Measurements from ENCODE around the gene LAX1.

The LAX1 gene

DNA sequence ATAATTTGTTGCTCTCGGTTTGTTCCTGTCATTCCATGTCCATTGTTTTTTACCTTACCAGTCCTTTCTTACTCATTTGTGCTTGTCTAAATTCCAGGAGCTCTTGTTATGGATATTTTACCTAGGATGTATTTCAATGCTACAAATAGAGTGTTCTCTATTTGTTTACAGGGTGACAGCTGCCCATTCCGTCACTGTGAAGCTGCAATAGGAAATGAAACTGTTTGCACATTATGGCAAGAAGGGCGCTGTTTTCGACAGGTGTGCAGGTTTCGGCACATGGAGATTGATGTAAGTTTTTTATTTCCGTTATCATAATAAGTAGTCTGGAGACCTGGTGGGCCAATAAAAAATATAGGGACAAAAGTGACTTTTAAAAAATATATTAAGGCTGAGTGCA, 53.4 kb downstream of the LAX1 start:
- no peak for DNase-seq

DNA sequence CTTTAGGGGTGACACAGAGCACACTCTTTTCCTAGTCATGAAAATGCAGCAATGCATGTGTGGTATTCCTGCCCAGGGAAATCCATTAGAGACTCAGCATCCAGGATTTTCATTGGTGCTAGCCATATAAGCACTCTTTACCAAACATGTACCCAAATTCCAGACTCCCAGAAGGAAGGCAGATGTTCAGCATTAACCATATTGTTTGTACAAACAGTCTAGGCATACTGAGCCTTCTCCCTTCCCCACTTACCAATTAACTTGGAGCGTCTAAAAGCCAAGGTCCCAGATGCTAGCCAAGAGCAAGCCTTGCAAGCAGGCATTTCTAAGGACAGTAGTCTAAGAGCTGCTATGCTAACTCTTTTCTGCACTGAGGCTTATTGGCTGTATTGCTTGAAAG, 58.3 kb downstream of the LAX1 start:
- DNase-seq: no peak

Measured in activated gamma-delta T cell treated with Interleukin-2 at 50 U/mL for 16 hours (primary cell).